Small intestine (tissue), 7 donors: Measurements from ENCODE around the gene C1R. TPM values are rescaled to one million over a fixed set of nuclear protein-coding genes. Genes with fewer than 3 reads are reported as not detected.
"Not testable (repeated sequence)": the region's sequence is repeated elsewhere in the genome, so short reads cannot be mapped to it uniquely, and the experiment has no call there.

Source experiments
- DNase-seq, 2 donors: peaks; one replicate each; pipeline versions ENCODE4 v3.0.0 to v3.0.0-alpha.2; 2013
- FAIRE-seq: peaks from 2 replicates; lab custom pipeline; 2012; peaks lifted over from hg19 to GRCh38; lab: Jason Lieb, UNC
- H3K27ac ChIP-seq, 3 donors: one replicate each; pipeline ENCODE4 v1.5.1; 2013; ENCODE audit warnings: low read length in 2 of 3, mild to moderate bottlenecking in 2 of 3, control low read depth in 1 of 3, inconsistent platforms in 1 of 3, low read depth in 1 of 3, moderate library complexity in 1 of 3
- H3K27me3 ChIP-seq, 3 donors: one replicate each; pipeline ENCODE4 v1.6.1; 2013; ENCODE audit warnings: low read length in 3 of 3, inconsistent platforms in 1 of 3; ENCODE audit not compliant: control insufficient read depth in 3 of 3, insufficient read depth in 3 of 3
- H3K36me3 ChIP-seq, 3 donors: one replicate each; pipeline ENCODE4 v1.6.1; 2013; ENCODE audit warnings: low read length in 3 of 3, inconsistent platforms in 1 of 3, low read depth in 1 of 3, mild to moderate bottlenecking in 1 of 3, moderate library complexity in 1 of 3; ENCODE audit not compliant: control insufficient read depth in 3 of 3, insufficient read depth in 2 of 3
- H3K4me1 ChIP-seq, 3 donors: one replicate each; pipeline ENCODE4 v1.6.1; 2013; ENCODE audit warnings: low read length in 2 of 3, inconsistent platforms in 1 of 3, low read depth in 1 of 3, mild to moderate bottlenecking in 1 of 3, moderate library complexity in 1 of 3; ENCODE audit not compliant: control insufficient read depth in 3 of 3, insufficient read depth in 2 of 3
- H3K4me3 ChIP-seq, 3 donors: one replicate each; pipeline ENCODE4 v1.5.1; 2013; ENCODE audit warnings: low read length in 3 of 3, control low read depth in 1 of 3, inconsistent platforms in 1 of 3, low read depth in 1 of 3, mild to moderate bottlenecking in 1 of 3, moderate library complexity in 1 of 3
- H3K9me3 ChIP-seq, 2 donors: one replicate each; pipeline ENCODE4 v1.6.1; 2013; ENCODE audit warnings: low read depth in 1 of 2, low read length in 1 of 2; ENCODE audit not compliant: control insufficient read depth in 2 of 2, insufficient read depth in 1 of 2
- whole genome bisulfite sequencing, 3 donors: extraction: QIAGEN DNeasy Blood & Tissue Kit; methylation state at CpG; one replicate each; pipeline ENCODE4 v1.1.7; 2013; 5-methylcytosine and 5-hydroxymethylcytosine counted together
- polyA plus RNA-seq, 4 donors: library from polyadenylated mRNA; stranded (reverse) in 3 of 4; unstranded in 1 of 4; fragments of 200-250 nt in 3 of 4; fragments of 120-200 nt in 1 of 4; gene quantifications; one replicate each; pipeline versions ENCODE4 v1.2.1 to v1.2.3, GENCODE V29; 2013
- donor health status: healthy with polysubstance abuse.
- donor health status: control.
- donor health status: control.
- donor health status: Bipolar disorder and iron deficiency.
- donor health status: healthy.

The C1R gene
- polyA plus RNA-seq, 4 donors: 4.5 to 254 (median 22.9) TPM

GRCh38 chr12:7058163-7058845 is 33.9 kb downstream of the C1R start:
- Histone ChIP-seq H3K27ac (no peak overlapping the region), H3K4me3 (no peak overlapping the region), H3K9me3 (no peaks in the 10 kb centered on the region), H3K27me3 (peaks cover 0 to 3% (median 0%) of the 10 kb centered on the region in 3 donors), H3K36me3 (no peaks in the 10 kb centered on the region), H3K4me1 (peaks cover 0 to 4% (median 4%) of the 10 kb centered on the region in 3 donors)
- 73 to 78% (median 75%) methylated on average over 3 of the region's 3 CpGs for WGBS, 3 donors
- DNase-seq: no peak
- no peak for FAIRE-seq

- H3K27ac ChIP-seq, DNase-seq, H3K27me3 ChIP-seq, H3K4me3 ChIP-seq, H3K9me3 ChIP-seq, H3K36me3 ChIP-seq, H3K4me1 ChIP-seq, FAIRE-seq: not testable (repeated sequence)
- 85 to 90% (median 90%) methylated on average over 2 of the region's 2 CpGs for WGBS, 3 donors
These were observed 36.5 kb downstream of the C1R start for GRCh38 chr12:7055736-7056135.

- Histone ChIP-seq H3K4me1 (peaks cover 0 to 4% (median 0%) of the 10 kb centered on the region in 3 donors), H3K9me3 (no peaks in the 10 kb centered on the region), H3K27me3 (peaks cover 0 to 7% (median 0%) of the 10 kb centered on the region in 3 donors), H3K4me3 (no peak overlapping the region), H3K27ac (no peak overlapping the region), H3K36me3 (no peaks in the 10 kb centered on the region)
- DNase-seq (no peak), FAIRE-seq (no peak)
- WGBS, 3 donors: 68 to 82% (median 78%) methylated on average over 4 of the region's 4 CpGs
These were observed 37.3 kb downstream of the C1R start for GRCh38 chr12:7054925-7055324.

- H3K36me3 ChIP-seq, FAIRE-seq, H3K9me3 ChIP-seq, H3K27me3 ChIP-seq, H3K27ac ChIP-seq, DNase-seq, H3K4me1 ChIP-seq, H3K4me3 ChIP-seq: not testable (repeated sequence)
- WGBS, 3 donors: 86 to 97% (median 95%) methylated on average over 3 of the region's 3 CpGs
These were observed 42.3 kb downstream of the C1R start for GRCh38 chr12:7049973-7050372.

- not testable (repeated sequence) for H3K9me3 ChIP-seq, FAIRE-seq
- 89 to 93% (median 91%) methylated on average over 10 of the region's 10 CpGs for WGBS, 3 donors
These were observed 42.7 kb downstream of the C1R start for GRCh38 chr12:7049445-7049951.

GRCh38 chr12:7047306-7047705 is 44.9 kb downstream of the C1R start:
- H3K4me1 ChIP-seq: no peaks in the 10 kb centered on the region
- H3K4me3 ChIP-seq: no peak overlapping the region
- no peak overlapping the region for H3K27ac ChIP-seq
- no peak for FAIRE-seq
- no peaks in the 10 kb centered on the region for H3K9me3 ChIP-seq
- DNase-seq: no peak
- H3K27me3 ChIP-seq: peaks cover 0 to 4% (median 0%) of the 10 kb centered on the region in 3 donors
- WGBS, 3 donors: 57 to 72% (median 65%) methylated on average over 5 of the region's 5 CpGs
- H3K36me3 ChIP-seq: no peaks in the 10 kb centered on the region

More at GRCh38 chr12:7049445-7049951, 42.7 kb downstream of the C1R start:
- H3K27ac ChIP-seq, H3K4me3 ChIP-seq, H3K27me3 ChIP-seq, H3K4me1 ChIP-seq, DNase-seq, H3K36me3 ChIP-seq: not testable (repeated sequence)

GRCh38 chr12:7046383-7047105 is 45.7 kb downstream of the C1R start:
- Histone ChIP-seq H3K4me3 (no peak overlapping the region), H3K4me1 (no peaks in the 10 kb centered on the region), H3K27me3 (no peaks in the 10 kb centered on the region), H3K36me3 (no peaks in the 10 kb centered on the region), H3K9me3 (no peaks in the 10 kb centered on the region), H3K27ac (no peak overlapping the region)
- FAIRE-seq: no peak
- 78 to 81% (median 80%) methylated on average over 5 of the region's 5 CpGs for WGBS, 3 donors
- no peak for DNase-seq

- no peak for DNase-seq
- Histone ChIP-seq H3K4me3 (no peak overlapping the region), H3K36me3 (no peaks in the 10 kb centered on the region), H3K27me3 (no peaks in the 10 kb centered on the region), H3K4me1 (no peaks in the 10 kb centered on the region), H3K9me3 (no peaks in the 10 kb centered on the region), H3K27ac (no peak overlapping the region)
- FAIRE-seq: no peak
- WGBS, 3 donors: 87 to 92% (median 90%) methylated on average over 9 of the region's 9 CpGs
These were observed 46.3 kb downstream of the C1R start for GRCh38 chr12:7045913-7046312.
